Measurements from ENCODE around the gene JOSD1. TPM values are rescaled to one million over a fixed set of nuclear protein-coding genes. Genes with fewer than 3 reads are reported as not detected.

The JOSD1 gene
- total RNA-seq, 6 experiments from 2014 or later: 13.0 to 32.2 (median 21.7) TPM

DNA sequence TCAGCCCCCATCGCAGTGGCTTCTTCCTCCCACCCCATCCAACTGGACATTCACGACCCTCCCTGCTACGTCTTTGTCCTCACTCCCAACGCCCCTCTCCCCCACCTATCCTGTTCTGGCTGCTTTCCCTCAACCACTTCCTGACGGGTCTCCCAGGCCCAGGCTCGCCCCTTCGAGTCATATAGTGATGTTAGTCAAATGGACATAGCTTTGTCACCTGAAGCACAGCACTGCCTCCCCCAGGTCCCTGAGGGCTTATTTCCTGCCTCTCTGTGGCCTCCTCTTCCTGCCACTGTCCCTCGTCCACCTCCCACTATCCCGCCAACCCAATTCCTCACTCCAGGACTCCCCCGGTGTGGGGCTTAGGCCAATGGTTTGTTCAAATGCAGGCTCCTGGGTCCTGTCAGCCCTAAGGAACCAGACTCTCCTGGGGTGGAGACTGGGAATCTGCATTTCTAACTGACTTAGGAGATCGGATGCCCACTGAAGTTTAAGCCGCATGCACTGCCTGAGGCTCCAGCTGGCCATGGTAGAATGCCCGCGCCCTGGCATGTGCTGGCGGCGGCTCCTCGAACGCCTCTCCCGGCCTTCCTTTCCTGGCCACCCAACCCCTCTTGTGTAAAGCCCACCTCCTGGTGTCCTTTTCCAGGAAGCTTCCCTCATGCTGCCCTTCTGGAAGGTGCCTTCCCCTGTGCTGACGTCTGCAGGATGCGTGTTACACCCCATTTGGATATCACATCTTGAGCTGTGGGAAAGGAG is 36.7 kb upstream of the JOSD1 start:
- Histone ChIP-seq H3K27me3 (no peaks in the 10 kb centered on the region), H3K4me1 (peaks cover 0 to 42% (median 21%) of the 10 kb centered on the region in 4 donors), H3K36me3 (peaks cover 3 to 75% (median 57%) of the 10 kb centered on the region in 4 donors), H3K27ac (no peak overlapping the region), H3K4me3 (no peak overlapping the region), H3K9me3 (no peaks in the 10 kb centered on the region)
- ATAC-seq (no peak), DNase-seq (peak in 1 of 3 donors; percentile 37)
- intact Hi-C loops (cut with DNase I): no loop called here
- no peak for TF ChIP-seq POLR2A (IDR thresholded peaks at IDR 0.05)
- no peak for TF ChIP-seq CTCF (IDR thresholded peaks at IDR 0.05)
- 75% methylated on average over 10 of the region's 21 CpGs for WGBS (ENCODE audit: insufficient coverage, low coverage, low lambda C conversion rate, missing lambda C conversion rate)

DNA sequence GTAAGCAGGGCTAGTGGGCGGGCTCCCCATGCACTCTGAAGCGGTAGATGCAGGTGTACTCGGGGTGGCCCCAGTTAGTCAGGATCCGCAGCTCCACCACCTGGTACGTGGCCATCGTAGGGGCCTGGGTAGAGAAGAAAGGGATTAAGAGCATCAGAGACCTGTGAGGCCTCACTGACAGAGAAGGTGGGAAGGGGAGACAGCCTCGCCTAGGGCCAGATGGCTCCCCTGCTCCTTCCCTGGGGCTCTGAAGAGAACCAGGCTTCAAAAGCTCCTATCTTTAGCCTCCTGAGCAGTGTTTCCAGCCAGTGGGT is 35.5 kb upstream of the JOSD1 start:
- peak overlapping the region in 1 of 3 donors; percentile 96 for H3K27ac ChIP-seq
- intact Hi-C loops (cut with DNase I): no loop called here
- TF ChIP-seq CTCF (IDR thresholded peaks at IDR 0.05) (no peak), POLR2A (IDR thresholded peaks at IDR 0.05) (no peak)
- H3K4me3 ChIP-seq: no peak overlapping the region
- DNase-seq (no peak), ATAC-seq (no peak)
- 80% methylated on average over 2 of the region's 7 CpGs for WGBS (ENCODE audit: insufficient coverage, low coverage, low lambda C conversion rate, missing lambda C conversion rate)
- H3K36me3 ChIP-seq: peaks cover 3 to 63% (median 46%) of the 10 kb centered on the region in 4 donors
- no peaks in the 10 kb centered on the region for H3K9me3 ChIP-seq
- H3K4me1 ChIP-seq: peaks cover 0 to 55% (median 26%) of the 10 kb centered on the region in 4 donors
- no peaks in the 10 kb centered on the region for H3K27me3 ChIP-seq

DNA sequence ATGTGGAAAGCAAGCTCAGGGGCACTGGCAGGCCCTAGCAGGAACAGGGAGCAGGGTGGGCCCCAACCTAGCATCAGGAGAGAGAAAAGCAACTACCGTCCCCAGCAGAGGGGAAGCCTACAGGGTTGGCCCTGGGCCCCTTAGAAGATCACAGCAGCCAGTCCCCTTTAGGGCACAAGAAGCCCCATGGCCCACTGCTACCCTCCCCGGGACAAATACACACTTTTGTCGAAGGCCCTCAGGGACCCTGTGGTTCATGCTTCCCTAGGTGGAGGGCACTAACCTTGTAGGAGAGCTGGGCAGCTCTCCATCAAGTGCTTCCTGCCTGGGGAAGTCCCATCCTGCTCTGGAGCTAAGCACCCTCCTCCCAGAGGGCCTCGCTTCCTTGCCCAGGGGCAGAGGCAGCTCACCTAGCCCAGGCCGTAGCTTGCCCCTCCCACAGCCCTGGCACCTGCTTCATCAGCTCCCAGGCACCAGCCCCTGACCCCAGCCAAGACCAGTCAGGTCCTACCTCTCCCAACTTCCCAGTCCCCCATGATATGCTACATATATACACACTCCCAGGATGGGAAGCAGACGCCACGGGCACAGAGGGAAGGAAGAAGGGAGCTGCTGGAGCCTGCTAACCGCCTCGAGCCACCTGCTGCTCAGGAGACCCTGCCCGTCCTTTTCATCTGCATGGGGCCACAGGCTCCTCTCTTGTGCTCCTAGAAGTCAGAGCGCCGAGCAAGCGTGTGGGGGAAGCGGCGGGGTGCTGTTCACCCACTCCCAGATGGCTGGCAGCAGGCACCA is 34.9 kb upstream of the JOSD1 start:
- ATAC-seq (peak in 2 of 4 donors; percentile 1 to 9), DNase-seq (peak; percentile 47 to 67 (median 55))
- no peaks in the 10 kb centered on the region for H3K9me3 ChIP-seq
- H3K27ac ChIP-seq: peak overlapping the region in 2 of 3 donors; percentile 83 to 96
- peaks cover 0 to 56% (median 26%) of the 10 kb centered on the region in 4 donors for H3K4me1 ChIP-seq
- WGBS (ENCODE audit: insufficient coverage, low coverage, low lambda C conversion rate, missing lambda C conversion rate): 65% methylated on average over 12 of the region's 15 CpGs
- H3K36me3 ChIP-seq: peaks cover 3 to 57% (median 41%) of the 10 kb centered on the region in 4 donors
- no peak for TF ChIP-seq CTCF (IDR thresholded peaks at IDR 0.05)
- no peak for TF ChIP-seq POLR2A (IDR thresholded peaks at IDR 0.05)
- H3K27me3 ChIP-seq: no peaks in the 10 kb centered on the region
- H3K4me3 ChIP-seq: no peak overlapping the region
- intact Hi-C loops (cut with DNase I): no loop called here

- Histone ChIP-seq H3K4me1 (peaks cover 0 to 56% (median 26%) of the 10 kb centered on the region in 4 donors), H3K27ac (peak overlapping the region in 2 of 3 donors; percentile 83 to 96), H3K4me3 (no peak overlapping the region), H3K9me3 (no peaks in the 10 kb centered on the region), H3K27me3 (no peaks in the 10 kb centered on the region), H3K36me3 (peaks cover 3 to 54% (median 37%) of the 10 kb centered on the region in 4 donors)
- intact Hi-C loops (cut with DNase I): no loop called here
- ATAC-seq (no peak), DNase-seq (peak in 2 of 3 donors; percentile 17 to 48)
- no peak for TF ChIP-seq CTCF (IDR thresholded peaks at IDR 0.05)
- no peak for TF ChIP-seq POLR2A (IDR thresholded peaks at IDR 0.05)
- WGBS (ENCODE audit: insufficient coverage, low coverage, low lambda C conversion rate, missing lambda C conversion rate): 92% methylated on average over 7 of the region's 7 CpGs
Observed at GRCh38 chr22:38735126-38735464, 34.4 kb upstream of the JOSD1 start.
